HepG2 (cell line): ENCODE data around the gene TM4SF1. TPM values are rescaled to one million over a fixed set of nuclear protein-coding genes. Genes with fewer than 3 reads are reported as not detected.

Source experiments
- ATF7-NPFF ChIP-seq: sonication (generic); formaldehyde crosslinking; IDR thresholded peaks from 2 replicates; pipeline ENCODE4 v1.8.1; 2023; ENCODE audit warnings: mild to moderate bottlenecking, low read depth, missing genetic modification reagents, moderate library complexity
- CREBL2 ChIP-seq: sonication (generic); formaldehyde crosslinking; IDR thresholded peaks from 2 replicates; pipeline ENCODE4 v1.8.1; 2023; ENCODE audit warnings: missing genetic modification reagents, mild to moderate bottlenecking, borderline replicate concordance
- CREM ChIP-seq, 2 experiments: sonication (generic) in 1 of 2; formaldehyde crosslinking in 1 of 2; IDR thresholded peaks; 2 replicates each; pipeline versions ENCODE4 v1.4.0 to v1.6.1; 2016 to 2020; ENCODE audit warnings: antibody characterized with exemption in 1 of 2, mild to moderate bottlenecking in 1 of 2, missing genetic modification reagents in 1 of 2
- FOSL2 ChIP-seq: sonication (generic); formaldehyde crosslinking; IDR thresholded peaks from 2 replicates; pipeline ENCODE4 v1.4.0; 2020; ENCODE audit warnings: missing genetic modification reagents
- HDAC6 ChIP-seq: fragments of 200-600 bp; sonication (generic); IDR thresholded peaks from 2 replicates; pipeline ENCODE4 v1.7.0; 2017; ENCODE audit warnings: mild to moderate bottlenecking, antibody characterized with exemption, low read length, low read depth
- HOXA5 ChIP-seq: sonication (generic); formaldehyde crosslinking; IDR thresholded peaks from 2 replicates; pipeline ENCODE4 v1.4.0; 2020; ENCODE audit warnings: missing genetic modification reagents
- IKZF4 ChIP-seq: sonication (generic); formaldehyde crosslinking; IDR thresholded peaks from 2 replicates; pipeline ENCODE4 v1.5.1; 2020; ENCODE audit warnings: borderline replicate concordance, mild to moderate bottlenecking, low read depth, missing genetic modification reagents; ENCODE audit errors: not compliant biosample characterization
- IRX3 ChIP-seq: sonication (generic); formaldehyde crosslinking; IDR thresholded peaks from 2 replicates; pipeline ENCODE4 v1.8.1; 2023; ENCODE audit warnings: mild to moderate bottlenecking, low read depth, missing genetic modification reagents, borderline replicate concordance
- MNT ChIP-seq: fragments of 450-650 bp; IDR thresholded peaks from 2 replicates; pipeline ENCODE4 v1.6.1; 2016
- PAXIP1 ChIP-seq: sonication (generic); formaldehyde crosslinking; conservative IDR thresholded peaks from 2 replicates; pipeline ENCODE4 v1.4.0; 2020; ENCODE audit warnings: mild to moderate bottlenecking, missing genetic modification reagents, moderate library complexity
- RBFOX2 ChIP-seq: fragments of 200-400 bp; formaldehyde crosslinking; IDR thresholded peaks from 2 replicates; pipeline ENCODE4 v1.6.1; 2017; ENCODE audit warnings: low read depth, mild to moderate bottlenecking, low read length
- RERE ChIP-seq: IDR thresholded peaks from 2 replicates; pipeline ENCODE4 v1.6.1; 2016; ENCODE audit warnings: low read depth, missing genetic modification reagents, missing compliant biosample characterization
- TGIF2 ChIP-seq: IDR thresholded peaks from 2 replicates; pipeline ENCODE4 v1.6.1; 2016; ENCODE audit warnings: control low read depth, missing compliant biosample characterization
- ZBTB38 ChIP-seq: sonication (generic); formaldehyde crosslinking; IDR thresholded peaks from 2 replicates; pipeline ENCODE4 v1.5.1; 2020; ENCODE audit warnings: mild to moderate bottlenecking, missing genetic modification reagents
- ZFP1 ChIP-seq: IDR thresholded peaks from 2 replicates; pipeline ENCODE4 v1.6.1; 2016
- ZNF441 ChIP-seq: sonication (generic); formaldehyde crosslinking; IDR thresholded peaks from 2 replicates; pipeline ENCODE4 v1.7.0; 2021; ENCODE audit warnings: missing genetic modification reagents, borderline replicate concordance
- ZNF614 ChIP-seq: IDR thresholded peaks from 2 replicates; pipeline ENCODE4 v1.6.1; 2018; ENCODE audit warnings: missing biosample characterization, missing genetic modification reagents, inconsistent platforms, borderline replicate concordance
- ZNF740 ChIP-seq: sonication (generic); formaldehyde crosslinking; IDR thresholded peaks from 2 replicates; pipeline ENCODE4 v1.4.0; 2020; ENCODE audit warnings: missing genetic modification reagents
- polyA plus RNA-seq, 8 experiments: library from polyadenylated mRNA; depleted of rRNA in 3 of 8; stranded (reverse) in 7 of 8; unstranded in 1 of 8; fragments of >200 nt; fragmentation: Illumina TruSeq in 4 of 8; extraction: Trizol in 4 of 8; gene quantifications; 2 replicates each; pipeline versions ENCODE4 v1.2.1 to v1.2.3, GENCODE V29; 2011 to 2016; ENCODE audit warnings: low read depth in 4 of 8, missing spikeins in 1 of 8, mixed read lengths in 1 of 8; ENCODE audit not compliant: insufficient read depth in 1 of 8
- total RNA-seq, 5 experiments: library from RNA; depleted of rRNA; stranded (reverse); fragments of >200 nt; fragmentation: Illumina TruSeq; extraction: Trizol; gene quantifications; 2 replicates each; pipeline ENCODE4 v1.2.3, GENCODE V29; 2016; ENCODE audit warnings: low read depth in 1 of 5

Gene TM4SF1
- total and polyA plus RNA-seq, 2 of the 13 experiments (the other 11 are each of a cell fraction or from before 2014, with no cell fraction given), result 431 to 1,359 TPM

- TF ChIP-seq FOSL2 (CRISPR knock-in tag) (peak; percentile 58), ZNF614 (CRISPR knock-in tag) (no peak), PAXIP1 (CRISPR knock-in tag) (no peak), TGIF2 (CRISPR knock-in tag) (no peak), ATF7-NPFF (CRISPR knock-in tag) (no peak), HOXA5 (CRISPR knock-in tag) (no peak), MNT (no peak), RBFOX2 (no peak), ZFP1 (CRISPR knock-in tag) (no peak), HDAC6 (no peak), CREBL2 (CRISPR knock-in tag) (no peak), CREM (IDR thresholded peaks at IDR 0.05) (0 out of 2 replicates have a peak, but pooled peaks have one; percentile 15), CREM (CRISPR knock-in tag; IDR thresholded peaks at IDR 0.05) (no peak), IRX3 (CRISPR knock-in tag) (no peak), IKZF4 (CRISPR knock-in tag) (no peak), RERE (no peak), ZNF740 (no peak), ZNF441 (no peak), ZBTB38 (CRISPR knock-in tag) (no peak)
Observed at GRCh38 chr3:149393345-149394160, 16.1 kb upstream of the TM4SF1 start (continued).
